ENCODE results near the gene INHBA. TPM values are rescaled to one million over a fixed set of nuclear protein-coding genes. Genes with fewer than 3 reads are reported as not detected.

Gene INHBA
- total RNA-seq, 1 experiment from 2014 or later, result 0.28 TPM

- ChIA-PET POLR2A (no interaction called here), CTCF (interaction anchor here (0.7 kb wide), 1 partner anchor 27 kb away, joined by 3 read pairs; no protein-coding TSS in a partner anchor)
- no TSS peak for BruUV-seq (replicated peaks)
- no peak overlapping the region for H3K4me3 ChIP-seq (ENCODE audit: low read depth in 2 of 2, low read length in 2 of 2)
- TF ChIP-seq, protein P1, sequence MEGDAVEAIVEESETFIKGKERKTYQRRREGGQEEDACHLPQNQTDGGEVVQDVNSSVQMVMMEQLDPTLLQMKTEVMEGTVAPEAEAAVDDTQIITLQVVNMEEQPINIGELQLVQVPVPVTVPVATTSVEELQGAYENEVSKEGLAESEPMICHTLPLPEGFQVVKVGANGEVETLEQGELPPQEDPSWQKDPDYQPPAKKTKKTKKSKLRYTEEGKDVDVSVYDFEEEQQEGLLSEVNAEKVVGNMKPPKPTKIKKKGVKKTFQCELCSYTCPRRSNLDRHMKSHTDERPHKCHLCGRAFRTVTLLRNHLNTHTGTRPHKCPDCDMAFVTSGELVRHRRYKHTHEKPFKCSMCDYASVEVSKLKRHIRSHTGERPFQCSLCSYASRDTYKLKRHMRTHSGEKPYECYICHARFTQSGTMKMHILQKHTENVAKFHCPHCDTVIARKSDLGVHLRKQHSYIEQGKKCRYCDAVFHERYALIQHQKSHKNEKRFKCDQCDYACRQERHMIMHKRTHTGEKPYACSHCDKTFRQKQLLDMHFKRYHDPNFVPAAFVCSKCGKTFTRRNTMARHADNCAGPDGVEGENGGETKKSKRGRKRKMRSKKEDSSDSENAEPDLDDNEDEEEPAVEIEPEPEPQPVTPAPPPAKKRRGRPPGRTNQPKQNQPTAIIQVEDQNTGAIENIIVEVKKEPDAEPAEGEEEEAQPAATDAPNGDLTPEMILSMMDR (IDR thresholded peaks at IDR 0.05), result peak; percentile 53; the same call in 1 of the 2 replicates
- TF ChIP-seq, protein P2, sequence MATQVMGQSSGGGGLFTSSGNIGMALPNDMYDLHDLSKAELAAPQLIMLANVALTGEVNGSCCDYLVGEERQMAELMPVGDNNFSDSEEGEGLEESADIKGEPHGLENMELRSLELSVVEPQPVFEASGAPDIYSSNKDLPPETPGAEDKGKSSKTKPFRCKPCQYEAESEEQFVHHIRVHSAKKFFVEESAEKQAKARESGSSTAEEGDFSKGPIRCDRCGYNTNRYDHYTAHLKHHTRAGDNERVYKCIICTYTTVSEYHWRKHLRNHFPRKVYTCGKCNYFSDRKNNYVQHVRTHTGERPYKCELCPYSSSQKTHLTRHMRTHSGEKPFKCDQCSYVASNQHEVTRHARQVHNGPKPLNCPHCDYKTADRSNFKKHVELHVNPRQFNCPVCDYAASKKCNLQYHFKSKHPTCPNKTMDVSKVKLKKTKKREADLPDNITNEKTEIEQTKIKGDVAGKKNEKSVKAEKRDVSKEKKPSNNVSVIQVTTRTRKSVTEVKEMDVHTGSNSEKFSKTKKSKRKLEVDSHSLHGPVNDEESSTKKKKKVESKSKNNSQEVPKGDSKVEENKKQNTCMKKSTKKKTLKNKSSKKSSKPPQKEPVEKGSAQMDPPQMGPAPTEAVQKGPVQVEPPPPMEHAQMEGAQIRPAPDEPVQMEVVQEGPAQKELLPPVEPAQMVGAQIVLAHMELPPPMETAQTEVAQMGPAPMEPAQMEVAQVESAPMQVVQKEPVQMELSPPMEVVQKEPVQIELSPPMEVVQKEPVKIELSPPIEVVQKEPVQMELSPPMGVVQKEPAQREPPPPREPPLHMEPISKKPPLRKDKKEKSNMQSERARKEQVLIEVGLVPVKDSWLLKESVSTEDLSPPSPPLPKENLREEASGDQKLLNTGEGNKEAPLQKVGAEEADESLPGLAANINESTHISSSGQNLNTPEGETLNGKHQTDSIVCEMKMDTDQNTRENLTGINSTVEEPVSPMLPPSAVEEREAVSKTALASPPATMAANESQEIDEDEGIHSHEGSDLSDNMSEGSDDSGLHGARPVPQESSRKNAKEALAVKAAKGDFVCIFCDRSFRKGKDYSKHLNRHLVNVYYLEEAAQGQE (IDR thresholded peaks at IDR 0.05; ENCODE audit: insufficient read depth in 1 of 2, low read depth in 2 of 2, low read length in 1 of 2), result no peak
- TF ChIP-seq SIN3A (IDR thresholded peaks at IDR 0.05; ENCODE audit: borderline replicate concordance, insufficient read depth, low read depth, low read length), result no peak
- no peak for TF ChIP-seq TCF7L2 (IDR thresholded peaks at IDR 0.05; ENCODE audit: low read depth, low read length)
- no peak for TF ChIP-seq POLR2AphosphoS5 (IDR thresholded peaks at IDR 0.05; ENCODE audit: low read depth, low read length)
- peaks cover 3% of the 10 kb centered on the region; the same call in 1 of the 2 replicates for H3K27me3 ChIP-seq (ENCODE audit: control insufficient read depth, insufficient read depth, low read length)
- DNase-seq (ENCODE audit: low read depth, low spot score), result no peak
- intact Hi-C loops (cut with micrococcal nuclease; ENCODE audit: unreplicated experiment), result loop anchor here (5.0 to 10.0 kb wide), 2 partner anchors 1404 to 1497 kb away; no protein-coding TSS in a partner anchor
- no peak overlapping the region for H3K27ac ChIP-seq (ENCODE audit: low read length)
- no peaks in the 10 kb centered on the region for H3K9me3 ChIP-seq (ENCODE audit: control insufficient read depth, insufficient read depth, low read depth, low read length)
- H3K4me1 ChIP-seq (ENCODE audit: control insufficient read depth, insufficient read depth, low read length), result no peaks in the 10 kb centered on the region
- ATAC-seq, result no peak
- in situ Hi-C loops (cut with HindIII; ENCODE audit: low pct_unique_long_range_greater_than_20kb, low sequenced_read_pairs), result no loop called here
- H3K36me3 ChIP-seq (ENCODE audit: control insufficient read depth, insufficient read depth, low read length), result no peaks in the 10 kb centered on the region
Measured at GRCh38 chr7:41731493-41732435, 28.9 kb upstream of the INHBA start.

DNA sequence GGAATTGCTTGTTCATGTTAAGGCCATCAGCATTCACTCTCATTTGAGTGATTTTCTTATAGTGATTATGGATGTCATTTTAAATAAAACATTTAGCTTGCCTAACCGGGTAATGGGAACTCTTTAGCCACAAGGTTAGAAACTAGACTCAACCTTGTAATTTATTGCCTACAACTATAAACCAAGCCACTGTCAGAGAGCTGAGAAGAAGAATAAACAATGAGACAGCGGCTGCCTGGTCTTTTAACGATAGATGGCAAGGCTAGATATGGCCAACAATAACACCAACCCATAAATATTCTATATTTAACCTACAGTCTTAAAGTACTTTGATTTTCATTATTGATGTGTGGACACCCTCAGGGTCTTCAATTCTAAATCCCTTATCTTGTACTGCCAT, 27.8 kb upstream of the INHBA start:
- H3K9me3 ChIP-seq (ENCODE audit: control insufficient read depth, insufficient read depth, low read depth, low read length), result no peaks in the 10 kb centered on the region
- POLR2A ChIA-PET, result no interaction called here
- no peaks in the 10 kb centered on the region for H3K4me1 ChIP-seq (ENCODE audit: control insufficient read depth, insufficient read depth, low read length)
- H3K36me3 ChIP-seq (ENCODE audit: control insufficient read depth, insufficient read depth, low read length), result no peaks in the 10 kb centered on the region
- no peak overlapping the region for H3K4me3 ChIP-seq (ENCODE audit: low read depth in 2 of 2, low read length in 2 of 2)
- DNase-seq (ENCODE audit: low read depth, low spot score) (no peak), ATAC-seq (no peak)
- no peak overlapping the region for H3K27ac ChIP-seq (ENCODE audit: low read length)
- in situ Hi-C loops (cut with HindIII; ENCODE audit: low pct_unique_long_range_greater_than_20kb, low sequenced_read_pairs) (no loop called here), intact Hi-C loops (cut with micrococcal nuclease; ENCODE audit: unreplicated experiment) (loop anchor here (5.0 to 10.0 kb wide), 2 partner anchors 1403 to 1496 kb away; no protein-coding TSS in a partner anchor)
- BruUV-seq (replicated peaks), result no TSS peak
- no peak for TF ChIP-seq SIN3A (IDR thresholded peaks at IDR 0.05; ENCODE audit: borderline replicate concordance, insufficient read depth, low read depth, low read length)
- no peak for TF ChIP-seq POLR2AphosphoS5 (IDR thresholded peaks at IDR 0.05; ENCODE audit: low read depth, low read length)
- TF ChIP-seq, protein P2 (IDR thresholded peaks at IDR 0.05; ENCODE audit: insufficient read depth in 1 of 2, low read depth in 2 of 2, low read length in 1 of 2), result no peak
- no peak for TF ChIP-seq TCF7L2 (IDR thresholded peaks at IDR 0.05; ENCODE audit: low read depth, low read length)
- TF ChIP-seq, protein P1 (IDR thresholded peaks at IDR 0.05), result no peak
- peaks cover 3% of the 10 kb centered on the region; the same call in 1 of the 2 replicates for H3K27me3 ChIP-seq (ENCODE audit: control insufficient read depth, insufficient read depth, low read length)
- CTCF ChIA-PET, result no interaction called here

All from Panc1 (cell line).